Measurements from ENCODE around the gene AK9. TPM values are rescaled to one million over a fixed set of nuclear protein-coding genes. Genes with fewer than 3 reads are reported as not detected.

Gene AK9
- total and polyA plus RNA-seq, 2 of the 4 experiments (the other 2 are of a cell fraction), result 1.7 to 1.8 TPM

- Histone ChIP-seq H2AK9ac (replicated peaks; ENCODE audit: low read depth, low read length, poor library complexity) (no peak overlapping the region), H3K4me3 (ENCODE audit: insufficient read depth, low read depth, low read length) (no peak overlapping the region), H3K56ac (ENCODE audit: extremely low read depth, insufficient read depth, low read length) (no peak overlapping the region), H3K9me3 (ENCODE audit: control insufficient read depth, insufficient read depth, low read length) (no peaks in the 10 kb centered on the region), H2BK120ac (ENCODE audit: low read depth, low read length) (no peak overlapping the region), H4K91ac (ENCODE audit: insufficient read depth, low read depth, low read length) (no peak overlapping the region), H3K9me1 (ENCODE audit: insufficient read depth, low read length) (no peaks in the 10 kb centered on the region), H3K23ac (ENCODE audit: low read depth, low read length) (no peak overlapping the region), H2BK5ac (ENCODE audit: low read depth, low read length, poor library complexity, severe bottlenecking) (no peak overlapping the region), H4K8ac (ENCODE audit: low read depth in 2 of 2, low read length in 2 of 2) (no peak overlapping the region), H3K79me1 (ENCODE audit: low read depth in 1 of 2, low read length in 2 of 2) (no peaks in the 10 kb centered on the region), H2AK5ac (ENCODE audit: low read depth, low read length) (no peak overlapping the region), H3K14ac (replicated peaks; ENCODE audit: low read depth, low read length) (no peak overlapping the region), H2BK15ac (ENCODE audit: low read depth, low read length) (no peak overlapping the region), H3K4ac (ENCODE audit: low read depth, low read length) (no peak overlapping the region), H3K18ac (ENCODE audit: low read depth, low read length) (no peak overlapping the region), H3K27ac (ENCODE audit: insufficient read depth, low read length) (no peak overlapping the region), H3K27me3 (ENCODE audit: control insufficient read depth, insufficient read depth, low read length) (no peaks in the 10 kb centered on the region), H4K5ac (ENCODE audit: low read depth, low read length) (no peak overlapping the region), H2AFZ (replicated peaks; ENCODE audit: low read length, poor library complexity) (no peak overlapping the region), H3K4me1 (ENCODE audit: control insufficient read depth, insufficient read depth, low read length) (peaks cover 3% of the 10 kb centered on the region), H2BK20ac (ENCODE audit: low read depth, low read length) (no peak overlapping the region), H3K36me3 (ENCODE audit: control insufficient read depth, insufficient read depth, low read length) (no peaks in the 10 kb centered on the region), H4K20me1 (ENCODE audit: insufficient read depth, low read length) (no peaks in the 10 kb centered on the region), H3K9ac (ENCODE audit: low read depth, low read length) (no peak overlapping the region), H3K4me2 (ENCODE audit: low read depth, low read length) (no peak overlapping the region)
- BruUV-seq (replicated peaks), result no TSS peak
- CTCF ChIA-PET, result no interaction called here
- TF ChIP-seq BHLHE40 (IDR thresholded peaks at IDR 0.05; ENCODE audit: low read depth, low read length) (no peak), RFX5 (IDR thresholded peaks at IDR 0.05; ENCODE audit: low read depth, low read length) (no peak), CTCF (conservative IDR thresholded peaks at IDR 0.05; ENCODE audit: low read depth, low read length) (no peak), RAD21 (IDR thresholded peaks at IDR 0.05; ENCODE audit: low read length) (no peak), POLR2A (IDR thresholded peaks at IDR 0.05; ENCODE audit: low read depth, low read length) (no peak), SMC3 (IDR thresholded peaks at IDR 0.05; ENCODE audit: low read depth, low read length) (no peak)
- POLR2A ChIA-PET (ENCODE audit: unreplicated experiment), result no interaction called here
- intact Hi-C loops (cut with micrococcal nuclease), result no loop called here
- ATAC-seq (ENCODE audit: low read depth), result no peak
- DNase-seq, result no peak
- in situ Hi-C loops (cut with MboI; ENCODE audit: low sequenced_read_pairs), result no loop called here
- dilution Hi-C loops (cut with HindIII; ENCODE audit: low sequenced_read_pairs, unreplicated experiment), result no loop called here
- no CpG with 5 or more reads among the region's 4 CpGs for WGBS, 2 experiments (ENCODE audit: extremely low coverage in 2 of 2, insufficient read length in 1 of 2)
These were observed 21.2 kb downstream of the AK9 start for GRCh38 chr6:109669811-109670210.
